Gastroesophageal sphincter (tissue), 3 donors: ENCODE data around the gene DMD.

Source experiments
- CTCF ChIP-seq, 4 experiments: fragments of 200-600 bp in 2 of 4; fragments of 450-650 bp in 2 of 4; sonication (generic) in 1 of 4; IDR thresholded peaks; one replicate each; pipeline ENCODE4 v1.5.1; 2017 to 2019; ENCODE audit warnings: antibody characterized with exemption in 4 of 4, mild to moderate bottlenecking in 2 of 4, moderate library complexity in 2 of 4
- POLR2A ChIP-seq, 2 donors: fragments of 450-650 bp; IDR thresholded peaks; one replicate each; pipeline ENCODE4 v1.6.1; 2017; ENCODE audit warnings: antibody characterized with exemption in 2 of 2, mild to moderate bottlenecking in 2 of 2, moderate library complexity in 1 of 2

GRCh38 chrX:33045882-33046281, 165.5 kb downstream of the DMD start:
- TF ChIP-seq CTCF (IDR thresholded peaks at IDR 0.05): no peak
- TF ChIP-seq POLR2A (IDR thresholded peaks at IDR 0.05): no peak
